Stimulated activated memory B cell treated with anti-CD40 and anti-IgM and Interleukin-4, amounts not matched to agents 10 μg/mL and 1 μg/mL and 100 μg/mL, for 72 hours (primary cell): ENCODE results near the gene UGGT1.
"Not testable (repeated sequence)": the region's sequence is repeated elsewhere in the genome, so short reads cannot be mapped to it uniquely, and the experiment has no call there.

Experiments used
- ATAC-seq: fragments of 150-1000 bp; cut with Tn5 transposase; 2 replicates; pipeline ENCODE4 v1.10.0; 2021
- H3K27ac Mint-ChIP-seq: one replicate; pipeline ENCODE4 v1.8.0; 2022; ENCODE audit warnings: mild to moderate bottlenecking, mixed read lengths
- H3K27me3 Mint-ChIP-seq: one replicate; pipeline ENCODE4 v1.8.0; 2022; ENCODE audit warnings: mixed read lengths
- H3K36me3 Mint-ChIP-seq: one replicate; pipeline ENCODE4 v1.8.0; 2022; ENCODE audit warnings: mixed read lengths
- H3K4me1 Mint-ChIP-seq: one replicate; pipeline ENCODE4 v1.8.0; 2022; ENCODE audit warnings: mixed read lengths
- H3K4me3 Mint-ChIP-seq: one replicate; pipeline ENCODE4 v1.8.0; 2022; ENCODE audit warnings: mild to moderate bottlenecking, moderate library complexity, mixed read lengths
- H3K9me3 Mint-ChIP-seq: one replicate; pipeline ENCODE4 v1.8.0; 2022; ENCODE audit warnings: mixed read lengths

Gene UGGT1

DNA sequence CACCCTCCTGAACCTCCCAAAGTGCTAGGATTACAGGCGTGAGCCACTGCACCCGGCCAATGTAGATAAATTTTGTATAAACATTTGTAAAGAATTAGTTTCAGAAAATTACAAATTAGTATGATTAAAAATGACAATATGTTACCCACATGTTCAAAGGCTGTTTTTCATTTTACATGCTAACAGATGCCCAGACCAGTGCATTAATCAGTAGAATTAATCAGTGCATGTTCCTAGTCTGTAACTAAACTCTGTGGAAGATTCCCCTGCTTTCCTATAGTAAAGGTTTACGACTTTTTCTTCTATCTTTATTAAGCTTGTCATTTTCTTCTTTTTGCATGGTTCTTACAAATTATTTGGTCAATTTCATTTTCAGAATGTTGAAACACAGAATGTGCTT lies 65.8 kb downstream of the UGGT1 start:
- no peaks in the 10 kb centered on the region for H3K9me3 Mint-ChIP-seq
- peaks cover 13% of the 10 kb centered on the region for H3K4me1 Mint-ChIP-seq
- no peak overlapping the region for H3K4me3 Mint-ChIP-seq
- H3K36me3 Mint-ChIP-seq = peaks cover 76% of the 10 kb centered on the region
- ATAC-seq = no peak
- H3K27ac Mint-ChIP-seq = peak overlapping the region; percentile 13
- H3K27me3 Mint-ChIP-seq = no peaks in the 10 kb centered on the region

DNA sequence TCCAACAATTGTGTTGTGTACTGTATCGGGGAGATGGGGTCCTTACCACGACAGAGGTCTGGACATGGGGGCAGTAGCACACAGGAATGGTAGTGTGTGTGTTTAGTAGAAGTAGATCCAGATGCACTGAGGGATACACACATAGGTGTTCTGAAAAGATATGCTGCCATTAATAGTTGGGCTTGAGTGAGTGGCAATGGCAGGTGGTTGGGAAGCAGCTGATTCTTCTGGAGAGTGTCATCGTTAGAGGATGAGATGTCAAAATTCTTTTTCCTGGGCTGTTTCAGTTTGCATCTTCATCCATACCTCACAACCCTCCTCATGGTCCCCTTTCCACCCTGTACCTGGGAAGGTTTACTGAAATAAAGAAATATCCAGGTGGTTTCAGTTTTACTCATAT lies 66.6 kb downstream of the UGGT1 start:
- Mint-ChIP-seq H3K27ac (peak overlapping the region; percentile 13), H3K36me3 (peaks cover 78% of the 10 kb centered on the region), H3K4me1 (peaks cover 13% of the 10 kb centered on the region), H3K4me3 (no peak overlapping the region), H3K27me3 (no peaks in the 10 kb centered on the region), H3K9me3 (no peaks in the 10 kb centered on the region)
- no peak for ATAC-seq

DNA sequence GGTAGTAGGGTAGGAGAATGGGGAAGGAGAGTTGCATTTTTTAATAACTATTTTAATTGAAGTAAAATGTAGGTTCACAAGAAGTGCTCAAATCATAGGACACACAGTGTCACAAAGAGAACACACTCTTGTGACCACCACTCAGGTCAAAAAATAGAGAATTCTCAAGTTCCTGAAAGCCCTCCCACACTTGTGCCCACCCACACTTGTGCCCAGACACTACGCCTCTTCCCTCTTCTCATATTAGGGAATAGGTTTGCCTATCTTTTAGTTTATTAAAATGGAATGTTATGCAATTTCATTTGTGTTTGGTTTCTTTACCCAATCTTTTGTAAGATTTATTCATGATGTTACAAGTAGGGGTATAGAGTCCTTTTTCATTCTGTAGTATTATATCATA lies 67.2 kb downstream of the UGGT1 start:
- Mint-ChIP-seq H3K4me1 (peaks cover 11% of the 10 kb centered on the region), H3K36me3 (peaks cover 80% of the 10 kb centered on the region), H3K27me3 (no peaks in the 10 kb centered on the region), H3K4me3 (no peak overlapping the region), H3K9me3 (no peaks in the 10 kb centered on the region), H3K27ac (no peak overlapping the region)
- ATAC-seq = no peak

DNA sequence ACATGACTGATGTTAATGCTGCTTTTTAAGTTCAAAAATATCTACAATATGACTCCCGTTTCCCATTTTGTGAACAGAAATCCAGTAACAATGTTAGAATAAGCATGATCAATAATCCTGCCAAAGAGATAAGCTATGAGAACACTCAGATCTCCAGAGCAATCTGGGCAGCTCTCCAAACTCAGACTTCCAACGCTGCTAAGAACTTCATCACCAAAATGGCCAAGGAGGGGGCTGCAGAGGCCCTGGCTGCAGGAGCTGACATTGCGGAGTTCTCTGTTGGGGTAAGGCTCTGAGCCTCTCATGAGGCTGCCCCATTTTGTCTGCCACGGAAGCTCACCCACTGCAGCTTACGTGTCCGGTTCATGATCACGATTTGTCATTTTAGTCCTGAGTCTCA lies 68.4 kb downstream of the UGGT1 start:
- H3K4me3 Mint-ChIP-seq = no peak overlapping the region
- H3K4me1 Mint-ChIP-seq = peaks cover 4% of the 10 kb centered on the region
- peaks cover 72% of the 10 kb centered on the region for H3K36me3 Mint-ChIP-seq
- no peak for ATAC-seq
- H3K27me3 Mint-ChIP-seq = no peaks in the 10 kb centered on the region
- H3K27ac Mint-ChIP-seq = no peak overlapping the region
- no peaks in the 10 kb centered on the region for H3K9me3 Mint-ChIP-seq

DNA sequence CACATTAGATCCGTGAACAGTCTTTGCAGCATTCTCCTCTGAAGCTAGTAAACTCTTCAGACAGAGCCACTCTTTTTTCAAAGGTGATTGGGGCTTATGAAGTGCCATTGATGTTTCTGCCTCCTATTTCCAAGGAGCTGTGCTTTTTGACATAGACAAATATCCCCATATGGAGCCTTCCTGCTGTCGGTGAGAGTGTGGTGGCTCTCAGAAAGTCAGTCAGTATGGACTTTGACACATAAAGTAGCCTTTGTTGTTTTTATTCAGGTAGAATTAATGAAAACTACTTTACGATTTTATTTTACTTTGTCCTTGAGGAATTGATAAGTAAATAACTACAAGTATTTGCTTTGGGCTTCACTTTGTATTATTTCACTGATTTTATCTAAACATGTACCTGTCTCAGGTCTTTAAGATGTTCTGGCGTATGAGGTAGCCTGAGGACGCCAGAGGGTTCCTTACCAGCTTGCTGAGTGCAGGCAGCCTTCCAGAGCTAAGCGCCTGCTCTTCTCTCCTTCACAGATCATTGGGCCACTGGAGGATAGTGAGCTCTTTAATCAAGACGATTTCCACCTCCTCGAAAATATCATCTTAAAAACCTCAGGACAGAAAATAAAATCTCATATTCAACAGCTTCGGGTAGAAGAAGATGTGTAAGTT lies 69.7 kb downstream of the UGGT1 start:
- no peaks in the 10 kb centered on the region for H3K9me3 Mint-ChIP-seq
- peaks cover 64% of the 10 kb centered on the region for H3K36me3 Mint-ChIP-seq
- H3K27ac Mint-ChIP-seq = no peak overlapping the region
- H3K4me1 Mint-ChIP-seq = no peaks in the 10 kb centered on the region
- ATAC-seq = no peak
- no peaks in the 10 kb centered on the region for H3K27me3 Mint-ChIP-seq
- no peak overlapping the region for H3K4me3 Mint-ChIP-seq

DNA sequence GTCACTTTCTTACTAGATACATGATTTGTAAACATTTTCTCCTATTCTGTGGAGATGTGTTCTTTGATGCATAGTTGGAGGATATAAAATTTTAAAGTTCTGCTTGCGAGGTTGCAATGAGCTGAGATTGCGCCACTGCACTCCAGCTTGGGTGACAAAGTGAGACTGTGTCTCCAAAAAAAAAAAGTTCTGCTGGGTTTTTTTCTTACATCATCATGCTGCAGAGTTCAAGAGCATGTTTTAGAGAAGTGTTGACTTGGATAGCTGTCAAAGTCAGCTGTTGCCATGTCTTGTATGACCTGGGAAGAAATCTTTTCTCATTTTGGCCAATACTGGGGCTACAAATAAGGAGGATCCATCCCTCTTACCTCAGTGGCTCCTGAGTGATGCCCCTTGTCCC lies 71.3 kb downstream of the UGGT1 start:
- Mint-ChIP-seq H3K27me3 (no peaks in the 10 kb centered on the region), H3K36me3 (peaks cover 66% of the 10 kb centered on the region), H3K27ac (no peak overlapping the region), H3K9me3 (no peaks in the 10 kb centered on the region), H3K4me1 (peaks cover under 1% of the 10 kb centered on the region), H3K4me3 (no peak overlapping the region)
- no peak for ATAC-seq

DNA sequence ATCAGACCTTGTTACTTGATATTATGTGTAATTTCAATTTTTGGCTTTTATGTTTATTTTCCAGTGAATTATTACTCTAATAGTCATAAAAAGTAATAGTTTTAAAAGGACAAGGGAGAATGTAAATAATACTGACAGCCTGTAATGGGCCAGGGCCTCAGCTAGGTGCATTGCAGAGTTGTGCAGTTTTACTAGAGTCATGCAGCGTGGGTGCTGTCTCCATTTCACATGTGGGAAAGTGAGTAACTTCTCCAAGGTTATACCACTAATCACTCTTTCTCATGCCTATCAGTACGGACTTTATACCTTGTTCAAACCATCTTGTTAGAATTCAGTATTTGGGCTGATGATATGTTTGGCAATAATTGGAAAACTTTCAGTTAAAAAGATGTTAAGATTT lies 73.3 kb downstream of the UGGT1 start:
- no peak for ATAC-seq
- no peak overlapping the region for H3K4me3 Mint-ChIP-seq
- no peaks in the 10 kb centered on the region for H3K9me3 Mint-ChIP-seq
- peaks cover 59% of the 10 kb centered on the region for H3K36me3 Mint-ChIP-seq
- no peak overlapping the region for H3K27ac Mint-ChIP-seq
- no peaks in the 10 kb centered on the region for H3K27me3 Mint-ChIP-seq
- peaks cover 6% of the 10 kb centered on the region for H3K4me1 Mint-ChIP-seq

DNA sequence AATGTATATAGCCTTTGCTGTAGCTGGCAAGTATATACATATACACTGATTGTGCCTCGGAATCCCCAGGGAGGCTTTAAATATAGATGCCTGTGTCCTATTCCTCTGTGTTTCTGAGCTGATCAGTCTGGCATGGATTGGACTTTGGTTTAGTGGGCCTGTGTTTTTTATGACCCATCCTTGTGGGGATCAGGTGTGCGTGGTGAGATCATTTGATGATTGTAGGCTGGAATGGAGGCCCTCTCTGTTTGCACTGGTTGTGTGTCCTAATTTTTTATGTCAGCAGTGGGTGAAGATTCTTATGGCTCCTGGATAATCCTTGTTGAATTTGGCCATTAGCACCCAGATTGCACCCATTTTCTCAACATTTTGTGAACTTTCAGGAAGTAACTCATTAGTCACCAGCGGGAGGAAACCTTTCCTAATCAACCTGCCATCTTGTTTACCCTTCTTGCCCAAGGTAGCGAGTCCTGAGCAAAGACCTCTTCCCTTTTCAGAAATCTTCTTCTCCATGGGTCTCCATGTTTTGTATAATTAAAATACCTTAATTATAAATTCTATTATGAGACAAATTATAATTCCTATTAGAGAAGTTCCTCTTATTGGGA lies 75.8 kb downstream of the UGGT1 start:
- H3K27ac Mint-ChIP-seq = no peak overlapping the region

DNA sequence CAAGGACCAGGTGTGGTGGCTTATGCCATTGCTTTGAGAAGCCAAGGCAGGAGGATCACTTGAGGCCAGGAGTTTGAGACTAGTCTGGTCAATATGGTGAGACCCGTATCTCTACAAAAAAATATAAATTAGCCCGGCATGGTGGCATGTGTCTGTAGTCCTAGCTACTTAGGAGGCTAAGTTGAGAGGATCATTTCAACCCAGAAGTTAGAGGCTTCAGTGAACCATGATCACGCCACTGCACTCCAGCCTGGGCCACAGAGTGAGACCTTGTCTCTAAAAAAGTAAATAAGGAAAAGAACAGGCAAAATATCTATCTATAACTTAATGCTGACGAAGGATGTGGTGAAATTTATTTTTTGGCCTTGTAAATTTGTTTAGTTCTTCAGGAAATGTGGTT lies 78.1 kb downstream of the UGGT1 start:
- Mint-ChIP-seq H3K36me3 (peaks cover 60% of the 10 kb centered on the region), H3K27ac (no peak overlapping the region)
- ATAC-seq = no peak

More for the DNA sequence above, 75.8 kb downstream of the UGGT1 start:
- Mint-ChIP-seq H3K4me3 (no peak overlapping the region), H3K36me3 (peaks cover 58% of the 10 kb centered on the region), H3K27me3 (no peaks in the 10 kb centered on the region), H3K9me3 (no peaks in the 10 kb centered on the region), H3K4me1 (peaks cover 6% of the 10 kb centered on the region)
- ATAC-seq = no peak

DNA sequence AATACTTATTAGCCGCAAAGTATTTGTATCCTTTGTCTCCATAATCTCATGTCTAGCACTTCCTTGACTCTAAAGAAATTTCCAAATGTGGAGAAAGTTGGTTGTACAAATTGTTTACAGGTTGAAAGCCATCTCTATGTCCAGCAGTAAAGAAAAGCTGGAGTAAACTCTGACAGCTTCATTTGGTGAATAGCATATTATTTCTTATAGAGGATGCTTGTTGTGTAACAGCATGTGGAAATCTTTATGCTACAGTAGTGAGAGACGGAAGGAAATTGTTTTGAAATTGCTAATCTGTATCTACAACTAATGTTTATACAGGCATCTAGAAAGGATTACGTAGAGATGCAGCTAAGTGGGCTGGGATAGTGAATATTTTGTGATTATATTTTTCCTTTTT lies 78.5 kb downstream of the UGGT1 start:
- H3K9me3 Mint-ChIP-seq = no peaks in the 10 kb centered on the region
- H3K4me1 Mint-ChIP-seq = peaks cover 6% of the 10 kb centered on the region
- H3K4me3 Mint-ChIP-seq = no peak overlapping the region
- H3K27ac Mint-ChIP-seq = no peak overlapping the region
- no peak for ATAC-seq
- H3K27me3 Mint-ChIP-seq = no peaks in the 10 kb centered on the region
- H3K36me3 Mint-ChIP-seq = peaks cover 64% of the 10 kb centered on the region

More for the DNA sequence above, 78.1 kb downstream of the UGGT1 start:
- Mint-ChIP-seq H3K4me1 (peaks cover 6% of the 10 kb centered on the region), H3K27me3 (no peaks in the 10 kb centered on the region), H3K4me3 (no peak overlapping the region), H3K9me3 (no peaks in the 10 kb centered on the region)

DNA sequence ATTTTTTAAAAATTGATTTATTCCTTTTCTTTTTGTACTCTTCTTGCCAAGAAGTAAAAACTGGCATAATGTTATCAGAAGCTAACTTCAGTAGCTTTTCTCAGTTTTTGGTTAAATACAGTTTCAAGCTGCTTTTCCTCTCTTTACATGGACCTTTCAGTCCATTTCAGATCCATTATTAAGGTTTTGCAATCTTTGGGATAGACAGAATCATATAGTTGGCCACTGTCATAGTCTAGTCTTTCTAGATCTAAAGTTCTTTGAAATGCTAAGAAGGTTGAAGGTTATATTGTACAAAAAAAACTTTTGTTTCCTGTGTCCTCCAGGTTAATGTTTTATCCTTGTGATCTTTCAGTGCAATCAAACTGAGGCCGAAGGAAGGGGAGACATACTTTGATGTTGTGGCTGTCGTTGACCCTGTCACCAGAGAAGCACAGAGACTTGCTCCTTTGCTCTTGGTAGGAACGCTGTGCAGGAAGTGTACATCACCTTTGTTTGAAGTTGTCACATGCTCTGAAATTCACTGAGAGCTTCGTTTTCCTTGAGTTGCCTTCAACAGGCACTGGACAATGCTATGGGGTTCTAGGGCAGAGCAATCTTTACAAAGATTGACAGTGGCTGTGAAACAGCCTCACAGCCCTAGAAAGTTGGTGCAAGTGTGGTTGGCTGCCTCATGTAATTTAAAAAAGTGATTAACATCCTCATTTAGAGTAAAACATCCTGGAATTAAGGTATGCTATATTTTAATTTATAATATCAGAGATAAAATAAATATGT lies 79.1 kb downstream of the UGGT1 start:
- Mint-ChIP-seq H3K9me3 (no peaks in the 10 kb centered on the region), H3K4me1 (peaks cover 6% of the 10 kb centered on the region), H3K4me3 (no peak overlapping the region), H3K27me3 (no peaks in the 10 kb centered on the region), H3K27ac (no peak overlapping the region), H3K36me3 (peaks cover 70% of the 10 kb centered on the region)
- ATAC-seq = no peak

DNA sequence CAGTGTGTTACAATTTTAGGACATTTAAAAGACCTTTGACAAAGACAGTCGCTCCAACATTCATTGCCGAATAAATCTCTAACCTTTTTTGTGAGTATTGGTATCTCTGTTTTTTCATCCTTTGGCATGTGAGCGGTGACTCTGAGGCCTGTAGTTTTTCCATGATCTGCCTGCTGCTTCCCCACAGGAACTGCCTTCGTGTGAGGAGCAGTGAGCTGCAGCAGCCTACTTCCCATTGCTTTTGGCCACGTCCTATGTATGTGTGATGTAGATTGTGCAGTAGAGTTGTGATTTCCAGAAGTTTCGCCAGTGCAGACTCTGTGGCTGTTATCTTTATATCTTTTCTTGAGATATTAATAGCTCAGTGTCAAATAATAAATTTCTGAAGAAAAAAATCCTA lies 79.8 kb downstream of the UGGT1 start:
- H3K27ac Mint-ChIP-seq = no peak overlapping the region
- ATAC-seq = no peak
- H3K9me3 Mint-ChIP-seq = no peaks in the 10 kb centered on the region
- no peak overlapping the region for H3K4me3 Mint-ChIP-seq
- H3K27me3 Mint-ChIP-seq = no peaks in the 10 kb centered on the region
- H3K4me1 Mint-ChIP-seq = peaks cover 6% of the 10 kb centered on the region
- peaks cover 75% of the 10 kb centered on the region for H3K36me3 Mint-ChIP-seq

DNA sequence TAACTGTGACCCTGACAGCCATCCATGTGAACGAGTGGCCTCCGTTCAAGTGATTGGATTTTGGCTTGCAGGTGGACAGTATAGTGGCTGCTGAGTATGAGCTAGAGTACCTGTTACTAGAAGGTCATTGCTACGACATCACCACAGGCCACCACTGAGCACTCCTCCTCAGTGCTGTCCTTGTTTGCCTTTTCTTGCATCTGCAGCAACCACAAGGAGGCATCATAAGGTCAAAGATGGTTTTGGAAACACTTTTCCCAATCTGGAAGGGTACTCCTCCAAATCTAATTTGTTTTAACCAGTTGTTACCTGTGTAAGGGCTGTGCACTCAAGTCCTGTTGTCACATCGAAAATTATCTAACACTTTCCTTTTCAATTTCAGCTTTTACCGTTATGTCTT lies 81.2 kb downstream of the UGGT1 start:
- H3K9me3 Mint-ChIP-seq = no peaks in the 10 kb centered on the region
- peaks cover 6% of the 10 kb centered on the region for H3K4me1 Mint-ChIP-seq
- H3K36me3 Mint-ChIP-seq = peaks cover 75% of the 10 kb centered on the region
- H3K27ac Mint-ChIP-seq = no peak overlapping the region
- no peaks in the 10 kb centered on the region for H3K27me3 Mint-ChIP-seq
- no peak overlapping the region for H3K4me3 Mint-ChIP-seq
- no peak for ATAC-seq

DNA sequence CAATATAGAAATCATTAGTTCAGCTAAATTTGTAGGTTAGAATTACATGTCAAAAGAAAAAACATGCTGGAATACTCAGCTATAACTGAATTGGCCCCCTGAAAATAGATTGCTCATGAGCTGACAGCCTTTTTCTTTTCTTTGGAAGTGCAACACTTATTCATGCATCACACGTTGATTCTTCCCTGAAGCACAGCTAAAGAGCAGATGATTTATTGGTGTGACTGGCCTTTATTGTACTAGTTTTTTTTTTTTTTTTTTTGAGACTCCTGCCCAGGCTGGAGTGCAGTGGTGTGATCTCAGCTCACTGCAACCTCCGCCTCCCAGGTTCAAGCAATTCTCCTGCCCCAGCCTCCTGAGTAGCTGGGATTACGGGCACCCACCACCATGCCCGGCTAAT lies 83.1 kb downstream of the UGGT1 start:
- H3K9me3 Mint-ChIP-seq, ATAC-seq, H3K27ac Mint-ChIP-seq, H3K4me3 Mint-ChIP-seq, H3K4me1 Mint-ChIP-seq, H3K27me3 Mint-ChIP-seq: not testable (repeated sequence)
- H3K36me3 Mint-ChIP-seq = peaks cover 82% of the 10 kb centered on the region

DNA sequence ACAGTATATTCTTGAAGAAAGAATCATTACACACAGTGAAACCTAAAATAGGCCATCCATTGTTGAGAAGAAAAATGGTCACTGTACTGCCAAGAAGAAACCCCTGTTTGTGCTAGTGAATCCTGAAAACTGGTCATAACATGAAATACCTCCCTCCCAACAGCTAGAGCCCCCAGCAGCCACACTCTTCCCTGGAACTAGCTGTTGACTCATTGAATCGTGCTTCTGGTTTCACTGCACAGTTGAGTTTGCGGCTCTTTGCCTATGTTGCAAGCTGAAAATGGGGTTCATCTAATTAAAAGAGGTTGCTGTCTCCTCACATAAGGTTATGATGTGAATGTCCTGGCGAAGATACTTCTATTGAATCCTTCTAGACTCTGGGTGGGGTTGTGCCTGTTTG lies 86.3 kb downstream of the UGGT1 start:
- Mint-ChIP-seq H3K27me3 (no peaks in the 10 kb centered on the region), H3K4me1 (no peaks in the 10 kb centered on the region), H3K27ac (no peak overlapping the region), H3K4me3 (no peak overlapping the region), H3K9me3 (no peaks in the 10 kb centered on the region), H3K36me3 (peaks cover 88% of the 10 kb centered on the region)
- ATAC-seq = no peak

DNA sequence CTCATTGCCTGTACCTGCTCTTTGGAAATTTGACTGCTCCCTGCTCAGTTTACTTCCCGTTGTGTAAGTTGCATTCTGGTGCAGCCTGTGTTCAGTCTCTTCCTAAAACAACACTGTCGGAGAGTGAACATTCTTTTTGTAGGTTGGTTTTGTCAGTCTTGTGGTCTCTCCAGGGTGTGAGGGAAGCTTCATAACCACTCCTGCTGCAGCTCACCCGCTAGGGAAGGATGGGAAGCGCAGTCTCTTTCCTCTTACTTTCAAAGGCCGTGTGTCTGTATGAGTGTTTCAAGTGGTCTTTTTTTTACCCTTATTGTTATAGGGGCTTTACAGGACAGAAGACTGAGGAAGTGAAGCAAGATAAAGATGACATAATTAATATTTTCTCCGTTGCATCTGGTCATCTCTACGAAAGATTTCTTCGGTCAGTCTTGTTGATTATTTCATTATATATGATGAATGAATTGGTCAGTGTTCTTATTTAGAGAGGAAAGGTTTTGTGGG lies 87.2 kb downstream of the UGGT1 start:
- no peaks in the 10 kb centered on the region for H3K27me3 Mint-ChIP-seq
- H3K27ac Mint-ChIP-seq = no peak overlapping the region
- no peak for ATAC-seq
- peaks cover 88% of the 10 kb centered on the region for H3K36me3 Mint-ChIP-seq
- H3K4me3 Mint-ChIP-seq = no peak overlapping the region
- no peaks in the 10 kb centered on the region for H3K4me1 Mint-ChIP-seq
- H3K9me3 Mint-ChIP-seq = no peaks in the 10 kb centered on the region
